Stimulated activated CD4-positive, alpha-beta T cell treated with anti-CD3 and anti-CD28 coated beads, Interleukin-12 subunit alpha, Interleukin-12 subunit beta, amount 100 ng/mL, for 24 hours (primary cell): ENCODE results near the gene RBPMS2.
"Not testable (repeated sequence)": the region's sequence is repeated elsewhere in the genome, so short reads cannot be mapped to it uniquely, and the experiment has no call there.

Experiments
- DNase-seq, 2 experiments: peaks; one replicate each; pipeline ENCODE4 v3.0.0-alpha.2; 2020; ENCODE audit warnings: low read depth in 2 of 2

RBPMS2 gene

GRCh38 chr15:64775551-64776401, at the start of gene RBPMS2:
Gene RBPMS2 (minus strand): TSS chr15:64775589. CDS start chr15:64775319, 270 bp downstream.
- no peak for DNase-seq

GRCh38 chr15:64824929-64825430, 49.6 kb upstream of the RBPMS2 start:
- no peak for DNase-seq

- DNase-seq, result no peak
Measured at GRCh38 chr15:64816452-64816851, 41.1 kb upstream of the RBPMS2 start.

GRCh38 chr15:64814965-64815364, 39.6 kb upstream of the RBPMS2 start:
- DNase-seq, result not testable (repeated sequence)

- DNase-seq, result not testable (repeated sequence)
Measured at GRCh38 chr15:64814283-64814682, 38.9 kb upstream of the RBPMS2 start.

GRCh38 chr15:64813075-64813474, 37.7 kb upstream of the RBPMS2 start:
- no peak for DNase-seq

- no peak for DNase-seq
Measured at GRCh38 chr15:64810497-64811326, 35.3 kb upstream of the RBPMS2 start.

- DNase-seq, result peak; percentile 23 to 71
Measured at GRCh38 chr15:64809649-64810496, 34.5 kb upstream of the RBPMS2 start.

GRCh38 chr15:64808785-64809453, 33.5 kb upstream of the RBPMS2 start:
- no peak for DNase-seq

- no peak for DNase-seq
Measured at GRCh38 chr15:64807751-64808222, 32.4 kb upstream of the RBPMS2 start.

- no peak for DNase-seq
Measured at GRCh38 chr15:64807051-64807749, 31.8 kb upstream of the RBPMS2 start.

- DNase-seq, result no peak
Measured at GRCh38 chr15:64806509-64806908, 31.1 kb upstream of the RBPMS2 start.

GRCh38 chr15:64804619-64805018, 29.2 kb upstream of the RBPMS2 start:
- no peak for DNase-seq

- no peak for DNase-seq
Measured at GRCh38 chr15:64803526-64803925, 28.1 kb upstream of the RBPMS2 start.

GRCh38 chr15:64800476-64800875, 25.1 kb upstream of the RBPMS2 start:
- DNase-seq, result no peak

GRCh38 chr15:64798905-64799304, 23.5 kb upstream of the RBPMS2 start:
- not testable (repeated sequence) for DNase-seq

- DNase-seq, result not testable (repeated sequence)
Measured at GRCh38 chr15:64795921-64796320, 20.5 kb upstream of the RBPMS2 start.

- not testable (repeated sequence) for DNase-seq
Measured at GRCh38 chr15:64795299-64795698, 19.9 kb upstream of the RBPMS2 start.

- no peak for DNase-seq
Measured at GRCh38 chr15:64792282-64792681, 16.9 kb upstream of the RBPMS2 start.

GRCh38 chr15:64791401-64791800, 16.0 kb upstream of the RBPMS2 start:
- DNase-seq, result no peak
